ENCODE measurements around the gene ISG20.

Gene ISG20

GRCh38 chr15:88686166-88686565 lies 47.4 kb downstream of the ISG20 start:
- DNase-seq (ENCODE audit: low spot score) = no peak

- no peak for DNase-seq (ENCODE audit: low spot score)
Observed at GRCh38 chr15:88688394-88688933, 49.6 kb downstream of the ISG20 start.

GRCh38 chr15:88690331-88690730 lies 51.5 kb downstream of the ISG20 start:
- DNase-seq (ENCODE audit: low spot score) = no peak

- no peak for DNase-seq (ENCODE audit: low spot score)
Observed at GRCh38 chr15:88693191-88693590, 54.4 kb downstream of the ISG20 start.

GRCh38 chr15:88695101-88695500 lies 56.3 kb downstream of the ISG20 start:
- no peak for DNase-seq (ENCODE audit: low spot score)

GRCh38 chr15:88695691-88696251 lies 57.0 kb downstream of the ISG20 start:
- DNase-seq (ENCODE audit: low spot score) = no peak

- DNase-seq (ENCODE audit: low spot score) = no peak
Observed at GRCh38 chr15:88696254-88696653, 57.4 kb downstream of the ISG20 start.

- DNase-seq (ENCODE audit: low spot score) = no peak
Observed at GRCh38 chr15:88697276-88697675, 58.5 kb downstream of the ISG20 start.

GRCh38 chr15:88699861-88700260 lies 61.0 kb downstream of the ISG20 start:
- DNase-seq (ENCODE audit: low spot score) = no peak

GRCh38 chr15:88700716-88701115 lies 61.9 kb downstream of the ISG20 start:
- DNase-seq (ENCODE audit: low spot score) = no peak

- DNase-seq (ENCODE audit: low spot score) = peak; percentile 4
Observed at GRCh38 chr15:88701561-88702095, 62.8 kb downstream of the ISG20 start.

- DNase-seq (ENCODE audit: low spot score) = no peak
Observed at GRCh38 chr15:88702983-88703382, 64.2 kb downstream of the ISG20 start.

GRCh38 chr15:88703533-88703932 lies 64.7 kb downstream of the ISG20 start:
- DNase-seq (ENCODE audit: low spot score) = no peak

- no peak for DNase-seq (ENCODE audit: low spot score)
Observed at GRCh38 chr15:88704791-88705768, 66.3 kb downstream of the ISG20 start.

- DNase-seq (ENCODE audit: low spot score) = no peak
Observed at GRCh38 chr15:88705769-88706165, 67.0 kb downstream of the ISG20 start.
